Neural cell (in vitro differentiated cells): ENCODE results near the gene STYXL1.
"Not testable (repeated sequence)": the region's sequence is repeated elsewhere in the genome, so short reads cannot be mapped to it uniquely, and the experiment has no call there.

Experiments used
- EP300 ChIP-seq: fragments of 450-650 bp; conservative IDR thresholded peaks from 2 replicates; pipeline ENCODE4 v1.6.1; 2014; ENCODE audit warnings: antibody characterized with exemption, mild to moderate bottlenecking, moderate library complexity; ENCODE audit not compliant: poor library complexity, severe bottlenecking
- EZH2 ChIP-seq: fragments of 200-600, 300-800 bp; shearing (Covaris generic), sonication (generic); IDR thresholded peaks from 2 replicates; pipeline ENCODE4 v1.6.1; 2014; ENCODE audit warnings: antibody characterized with exemption, low read length, borderline replicate concordance, mild to moderate bottlenecking; ENCODE audit not compliant: insufficient read depth, poor library complexity, severe bottlenecking
- POLR2AphosphoS5 ChIP-seq: IDR thresholded peaks from 2 replicates; pipeline ENCODE4 v1.6.1; 2012
- RAD21 ChIP-seq: fragments of 450-650 bp; conservative IDR thresholded peaks from 2 replicates; pipeline ENCODE4 v1.6.1; 2014; ENCODE audit warnings: antibody characterized with exemption, mild to moderate bottlenecking, moderate library complexity
- TAF1 ChIP-seq: IDR thresholded peaks from 2 replicates; pipeline ENCODE4 v1.6.1; 2012; ENCODE audit warnings: low read depth
- TF ChIP-seq, protein P1 (sequence below): fragments of 450-650 bp; IDR thresholded peaks from 2 replicates; pipeline ENCODE4 v1.5.1; 2014; ENCODE audit warnings: antibody characterized with exemption, mild to moderate bottlenecking, moderate library complexity; ENCODE audit not compliant: poor library complexity, severe bottlenecking

DNA sequence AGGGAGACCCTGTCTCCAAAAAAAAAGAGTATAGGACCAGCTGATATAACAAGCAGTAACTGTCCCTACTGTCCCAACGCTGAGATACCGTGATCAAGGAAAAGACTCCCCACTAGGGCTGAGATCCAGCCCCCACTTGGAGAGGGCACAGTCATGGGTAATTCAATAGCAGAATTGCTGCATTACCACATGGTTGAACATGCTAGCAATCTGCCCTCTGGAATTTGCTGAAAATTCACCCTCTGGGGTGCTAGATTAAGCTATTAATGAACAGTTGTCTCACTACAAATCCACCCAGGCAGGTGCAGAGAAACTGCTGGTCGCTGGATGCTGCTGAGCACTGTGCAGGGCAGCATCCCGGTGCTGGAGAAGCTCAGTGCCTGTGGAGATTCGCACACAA is 46.5 kb upstream of the STYXL1 start:
- TF ChIP-seq, protein P1, sequence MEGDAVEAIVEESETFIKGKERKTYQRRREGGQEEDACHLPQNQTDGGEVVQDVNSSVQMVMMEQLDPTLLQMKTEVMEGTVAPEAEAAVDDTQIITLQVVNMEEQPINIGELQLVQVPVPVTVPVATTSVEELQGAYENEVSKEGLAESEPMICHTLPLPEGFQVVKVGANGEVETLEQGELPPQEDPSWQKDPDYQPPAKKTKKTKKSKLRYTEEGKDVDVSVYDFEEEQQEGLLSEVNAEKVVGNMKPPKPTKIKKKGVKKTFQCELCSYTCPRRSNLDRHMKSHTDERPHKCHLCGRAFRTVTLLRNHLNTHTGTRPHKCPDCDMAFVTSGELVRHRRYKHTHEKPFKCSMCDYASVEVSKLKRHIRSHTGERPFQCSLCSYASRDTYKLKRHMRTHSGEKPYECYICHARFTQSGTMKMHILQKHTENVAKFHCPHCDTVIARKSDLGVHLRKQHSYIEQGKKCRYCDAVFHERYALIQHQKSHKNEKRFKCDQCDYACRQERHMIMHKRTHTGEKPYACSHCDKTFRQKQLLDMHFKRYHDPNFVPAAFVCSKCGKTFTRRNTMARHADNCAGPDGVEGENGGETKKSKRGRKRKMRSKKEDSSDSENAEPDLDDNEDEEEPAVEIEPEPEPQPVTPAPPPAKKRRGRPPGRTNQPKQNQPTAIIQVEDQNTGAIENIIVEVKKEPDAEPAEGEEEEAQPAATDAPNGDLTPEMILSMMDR, result not testable (repeated sequence)
- not testable (repeated sequence) for TF ChIP-seq RAD21, TAF1, POLR2AphosphoS5, EP300, EZH2
